Panc1 (cell line): ENCODE results near the gene RD3L.

Experiments used
- POLR2AphosphoS5 ChIP-seq: IDR thresholded peaks from 2 replicates; pipeline ENCODE4 v1.6.1; 2012; ENCODE audit warnings: mild to moderate bottlenecking, low read depth, low read length, moderate library complexity
- SIN3A ChIP-seq: IDR thresholded peaks from 2 replicates; pipeline ENCODE4 v1.6.1; 2012; ENCODE audit warnings: low read depth, mild to moderate bottlenecking, low read length, moderate library complexity, borderline replicate concordance; ENCODE audit not compliant: insufficient read depth
- TF ChIP-seq, protein P1 (sequence below): fragments of 450-650 bp; IDR thresholded peaks from 2 replicates; pipeline ENCODE4 v1.5.1; 2017; ENCODE audit warnings: mild to moderate bottlenecking
- TF ChIP-seq, protein P2 (sequence below), 2 experiments: IDR thresholded peaks; 2 replicates each; pipeline ENCODE4 v1.6.1; 2011 to 2012; ENCODE audit warnings: low read depth in 2 of 2, control low read depth in 1 of 2, low read length in 1 of 2, mild to moderate bottlenecking in 1 of 2, moderate library complexity in 1 of 2; ENCODE audit not compliant: insufficient read depth in 1 of 2

DNA sequence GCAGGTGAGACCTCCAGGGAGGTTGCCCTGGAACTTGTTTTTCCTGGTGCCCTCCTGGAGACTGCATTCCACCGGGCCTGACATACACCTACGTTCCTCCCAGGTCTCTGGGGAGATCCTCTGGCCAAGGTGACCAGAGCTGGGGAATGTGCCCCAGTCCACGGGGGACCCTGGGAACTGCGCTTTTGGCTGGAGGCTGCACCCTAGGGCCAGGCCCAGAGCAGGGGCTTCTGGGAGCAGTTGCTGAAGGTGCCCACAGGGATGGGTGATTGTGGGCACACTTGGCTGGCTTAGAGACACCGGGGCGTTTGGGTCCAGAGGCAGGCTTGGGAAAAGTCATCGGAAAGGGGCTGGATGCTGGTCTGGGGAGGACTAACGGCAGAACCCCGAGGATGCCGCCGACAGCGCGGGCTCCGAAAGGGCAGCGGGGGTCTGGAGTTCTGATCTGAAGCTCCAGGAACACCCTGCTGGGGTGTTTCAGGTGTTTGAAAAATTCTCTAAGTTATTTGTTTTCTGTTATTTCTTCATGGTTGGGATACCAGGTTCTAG, 50.6 kb downstream of the RD3L start:
- TF ChIP-seq, protein P1, sequence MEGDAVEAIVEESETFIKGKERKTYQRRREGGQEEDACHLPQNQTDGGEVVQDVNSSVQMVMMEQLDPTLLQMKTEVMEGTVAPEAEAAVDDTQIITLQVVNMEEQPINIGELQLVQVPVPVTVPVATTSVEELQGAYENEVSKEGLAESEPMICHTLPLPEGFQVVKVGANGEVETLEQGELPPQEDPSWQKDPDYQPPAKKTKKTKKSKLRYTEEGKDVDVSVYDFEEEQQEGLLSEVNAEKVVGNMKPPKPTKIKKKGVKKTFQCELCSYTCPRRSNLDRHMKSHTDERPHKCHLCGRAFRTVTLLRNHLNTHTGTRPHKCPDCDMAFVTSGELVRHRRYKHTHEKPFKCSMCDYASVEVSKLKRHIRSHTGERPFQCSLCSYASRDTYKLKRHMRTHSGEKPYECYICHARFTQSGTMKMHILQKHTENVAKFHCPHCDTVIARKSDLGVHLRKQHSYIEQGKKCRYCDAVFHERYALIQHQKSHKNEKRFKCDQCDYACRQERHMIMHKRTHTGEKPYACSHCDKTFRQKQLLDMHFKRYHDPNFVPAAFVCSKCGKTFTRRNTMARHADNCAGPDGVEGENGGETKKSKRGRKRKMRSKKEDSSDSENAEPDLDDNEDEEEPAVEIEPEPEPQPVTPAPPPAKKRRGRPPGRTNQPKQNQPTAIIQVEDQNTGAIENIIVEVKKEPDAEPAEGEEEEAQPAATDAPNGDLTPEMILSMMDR, result no peak
- TF ChIP-seq, protein P2, sequence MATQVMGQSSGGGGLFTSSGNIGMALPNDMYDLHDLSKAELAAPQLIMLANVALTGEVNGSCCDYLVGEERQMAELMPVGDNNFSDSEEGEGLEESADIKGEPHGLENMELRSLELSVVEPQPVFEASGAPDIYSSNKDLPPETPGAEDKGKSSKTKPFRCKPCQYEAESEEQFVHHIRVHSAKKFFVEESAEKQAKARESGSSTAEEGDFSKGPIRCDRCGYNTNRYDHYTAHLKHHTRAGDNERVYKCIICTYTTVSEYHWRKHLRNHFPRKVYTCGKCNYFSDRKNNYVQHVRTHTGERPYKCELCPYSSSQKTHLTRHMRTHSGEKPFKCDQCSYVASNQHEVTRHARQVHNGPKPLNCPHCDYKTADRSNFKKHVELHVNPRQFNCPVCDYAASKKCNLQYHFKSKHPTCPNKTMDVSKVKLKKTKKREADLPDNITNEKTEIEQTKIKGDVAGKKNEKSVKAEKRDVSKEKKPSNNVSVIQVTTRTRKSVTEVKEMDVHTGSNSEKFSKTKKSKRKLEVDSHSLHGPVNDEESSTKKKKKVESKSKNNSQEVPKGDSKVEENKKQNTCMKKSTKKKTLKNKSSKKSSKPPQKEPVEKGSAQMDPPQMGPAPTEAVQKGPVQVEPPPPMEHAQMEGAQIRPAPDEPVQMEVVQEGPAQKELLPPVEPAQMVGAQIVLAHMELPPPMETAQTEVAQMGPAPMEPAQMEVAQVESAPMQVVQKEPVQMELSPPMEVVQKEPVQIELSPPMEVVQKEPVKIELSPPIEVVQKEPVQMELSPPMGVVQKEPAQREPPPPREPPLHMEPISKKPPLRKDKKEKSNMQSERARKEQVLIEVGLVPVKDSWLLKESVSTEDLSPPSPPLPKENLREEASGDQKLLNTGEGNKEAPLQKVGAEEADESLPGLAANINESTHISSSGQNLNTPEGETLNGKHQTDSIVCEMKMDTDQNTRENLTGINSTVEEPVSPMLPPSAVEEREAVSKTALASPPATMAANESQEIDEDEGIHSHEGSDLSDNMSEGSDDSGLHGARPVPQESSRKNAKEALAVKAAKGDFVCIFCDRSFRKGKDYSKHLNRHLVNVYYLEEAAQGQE (IDR thresholded peaks at IDR 0.05; ENCODE audit: insufficient read depth in 1 of 2, low read depth in 2 of 2, low read length in 1 of 2), result no peak
- no peak for TF ChIP-seq POLR2AphosphoS5
- TF ChIP-seq SIN3A, result no peak
